Measurements from ENCODE around the gene PEAK3.

PEAK3 gene, protein sequence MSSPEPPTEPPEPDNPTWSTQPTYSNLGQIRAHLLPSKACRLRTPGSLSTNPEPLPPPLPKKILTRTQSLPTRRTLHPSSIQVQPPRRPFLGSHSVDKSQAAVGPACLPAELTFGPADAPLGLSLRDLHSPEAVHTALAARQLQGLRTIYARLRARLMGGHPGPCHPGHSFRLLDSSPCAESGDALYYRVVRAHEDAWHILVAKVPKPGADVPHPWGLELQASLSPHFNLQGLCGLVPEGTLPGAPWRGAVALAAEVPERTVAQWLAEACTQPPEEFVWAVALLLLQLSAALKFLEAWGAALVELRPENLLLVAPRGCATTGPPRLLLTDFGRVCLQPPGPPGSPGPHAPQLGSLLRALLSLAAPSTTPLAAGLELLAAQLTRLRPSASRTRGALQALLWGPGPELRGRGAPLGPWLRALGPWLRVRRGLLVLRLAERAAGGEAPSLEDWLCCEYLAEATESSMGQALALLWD

DNA sequence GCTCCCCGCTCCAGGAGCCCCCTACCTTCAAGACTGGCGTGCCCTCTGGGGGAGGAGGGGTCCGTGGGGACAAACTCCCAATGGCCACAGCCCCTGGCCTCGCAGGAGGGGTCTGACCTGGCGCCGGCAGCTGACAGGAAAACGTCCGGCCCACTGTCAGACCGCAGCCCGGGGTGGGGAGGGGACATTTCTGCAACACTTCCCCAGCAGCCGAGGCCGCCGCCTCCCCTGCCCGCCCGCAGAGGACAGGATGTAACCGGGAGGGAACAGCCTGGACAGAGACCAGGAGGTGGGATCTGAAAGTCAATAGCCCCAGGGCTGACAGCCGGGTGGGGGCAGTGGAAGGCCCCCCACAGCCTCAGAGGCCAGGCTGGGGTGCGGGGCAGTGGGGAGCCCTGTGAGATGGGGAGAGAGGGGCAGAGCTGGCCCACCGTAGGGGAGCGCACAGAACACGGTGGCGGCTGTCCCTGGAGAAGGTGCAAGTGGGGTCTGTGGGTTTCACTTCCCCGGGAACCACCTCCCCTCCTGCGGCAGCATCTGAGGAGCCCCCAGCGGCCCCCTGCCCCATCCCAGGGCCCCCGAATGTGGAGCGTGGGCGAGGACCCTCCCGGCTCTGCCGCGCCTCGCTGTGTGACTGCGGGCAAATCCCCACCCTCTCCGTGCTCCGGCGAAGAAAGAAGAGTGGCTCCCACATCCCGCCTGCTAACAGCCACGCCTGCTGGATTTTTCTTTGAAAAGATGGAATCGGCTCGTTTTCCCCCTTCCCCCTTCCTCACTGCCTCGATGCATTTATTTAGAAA is at the start of gene PEAK3:
PEAK3 (minus strand) TSS at position 114 of the 800 bp plus-strand sequence. CDS start 1,244 bp downstream, outside the sequence.
- DNase-seq, result no peak

DNA sequence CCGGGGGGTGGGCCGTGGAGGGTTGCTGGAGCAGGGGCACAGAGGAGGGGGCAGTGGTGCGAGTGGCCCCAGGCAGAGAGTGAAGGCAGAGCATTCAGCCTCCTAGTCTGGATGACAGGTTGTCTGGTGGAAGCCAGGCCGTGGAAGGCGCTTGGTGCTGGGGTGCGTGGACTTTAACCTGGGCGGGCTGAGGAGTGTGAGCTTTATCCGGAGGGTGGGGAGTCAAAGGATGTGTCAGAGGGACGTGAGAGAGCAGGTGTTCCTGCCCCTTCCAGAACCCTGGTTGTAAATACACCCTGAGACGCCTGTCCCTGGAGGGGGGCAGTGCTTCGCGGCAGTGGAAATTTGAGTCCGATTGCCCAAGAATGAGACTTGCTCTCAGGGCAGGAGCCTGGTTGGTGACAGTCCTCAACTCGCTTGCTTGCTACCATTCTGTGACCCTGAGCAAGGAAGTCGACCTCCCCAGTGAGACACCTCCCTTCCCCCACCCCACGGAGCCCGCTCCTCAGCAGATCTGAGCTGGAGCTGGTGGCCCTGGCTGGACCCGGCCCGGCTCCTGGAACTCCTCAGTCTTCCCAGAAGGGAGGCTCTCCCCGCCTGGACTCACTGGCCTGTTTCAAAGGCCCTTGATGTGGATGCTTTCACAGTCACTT is 48.8 kb upstream of the PEAK3 start:
- DNase-seq, result peak in 1 of 2 experiments; percentile 62

DNA sequence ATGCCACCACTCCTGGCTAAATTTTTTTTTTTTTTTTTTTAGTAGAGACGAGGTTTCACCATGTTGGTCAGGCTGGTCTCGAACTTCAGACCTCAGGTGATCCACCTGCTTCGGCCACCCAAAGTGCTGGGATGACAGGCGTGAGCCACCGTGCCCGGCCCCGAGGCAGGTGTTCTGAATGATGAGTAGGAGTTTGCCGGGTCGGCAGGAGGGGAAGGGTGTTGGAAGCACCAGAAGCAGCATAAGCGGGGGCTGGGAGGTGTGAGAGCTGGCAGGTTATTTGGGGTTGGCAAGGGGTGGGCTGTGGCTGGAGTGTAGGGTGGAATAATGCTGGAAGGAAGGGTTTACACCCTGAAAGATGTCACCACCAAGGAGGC is 48.3 kb upstream of the PEAK3 start:
- DNase-seq, result no peak

DNA sequence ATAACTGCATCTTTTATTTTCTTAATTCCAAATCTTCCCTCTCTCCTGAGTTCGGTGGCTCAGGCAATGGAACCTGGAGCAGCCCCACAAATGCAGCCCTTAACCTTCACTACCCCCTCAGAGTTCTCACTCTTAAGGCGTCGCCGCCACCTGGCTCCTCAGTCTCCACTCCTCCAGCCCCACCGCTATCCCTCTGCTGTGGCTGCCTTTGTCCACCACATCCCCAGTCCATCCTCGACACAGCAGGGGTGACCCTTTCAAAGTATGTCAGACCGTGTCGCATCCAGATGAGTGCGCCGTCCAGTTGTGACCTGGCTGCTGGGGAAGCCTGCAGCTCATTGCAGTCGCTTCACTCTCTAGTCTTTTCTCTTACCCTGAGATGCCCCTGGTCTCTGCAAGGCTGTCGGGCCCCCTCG is 47.5 kb upstream of the PEAK3 start:
- DNase-seq, result no peak

DNA sequence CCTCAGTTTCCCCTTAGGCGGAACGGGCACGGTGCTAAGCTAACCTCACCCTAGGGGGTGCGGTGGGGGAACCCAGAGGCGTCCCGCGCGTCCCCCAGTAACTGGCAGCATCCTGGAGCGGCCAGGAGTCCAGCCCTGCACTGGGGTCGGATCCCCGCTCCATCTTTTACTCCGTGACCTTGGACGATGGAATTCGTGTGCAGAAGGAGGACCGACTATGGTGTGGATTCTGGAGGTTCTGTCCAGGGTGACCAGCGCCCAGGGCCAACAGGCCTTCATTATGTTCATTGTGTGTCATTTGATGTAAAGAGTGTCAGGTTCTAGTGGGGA is 47.1 kb upstream of the PEAK3 start:
- DNase-seq, result no peak

DNA sequence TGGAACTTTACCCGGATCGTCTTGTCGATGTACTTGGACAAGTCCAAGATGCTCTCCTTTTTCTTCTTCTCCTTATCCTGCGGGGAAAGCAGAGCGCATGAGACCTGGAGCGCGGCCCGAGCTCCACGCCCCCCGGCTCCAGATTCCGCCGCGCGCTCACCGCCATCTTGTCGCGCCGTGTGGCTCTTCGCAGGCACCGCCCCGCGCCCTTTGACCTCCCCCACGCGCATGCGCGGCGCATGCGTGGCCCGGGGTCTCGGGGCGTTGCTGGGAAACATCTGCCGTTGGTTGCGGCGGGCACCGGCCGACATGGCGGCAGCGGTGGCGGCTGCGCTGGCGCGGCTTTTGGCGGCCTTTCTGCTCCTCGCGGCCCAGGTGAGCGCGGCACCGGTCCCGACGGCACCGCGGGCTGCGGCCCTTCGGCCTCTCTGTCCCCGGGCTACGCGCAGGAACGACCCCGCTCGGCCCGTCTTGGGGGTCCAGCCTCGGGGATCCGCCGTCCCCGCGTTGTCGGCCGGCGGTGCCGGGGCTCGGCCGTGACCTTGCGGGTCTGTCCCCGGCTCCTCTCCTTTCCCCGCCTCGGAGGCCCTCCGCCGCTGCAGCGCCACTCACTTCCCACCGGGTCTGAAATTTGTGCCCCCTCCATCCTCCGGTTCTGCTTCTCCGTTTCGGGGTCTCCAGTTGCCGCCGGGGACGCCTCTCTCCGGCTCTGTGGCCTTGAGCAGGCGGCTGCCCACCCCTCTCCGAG is 46.6 kb upstream of the PEAK3 start, which contains the start of the genes LSM7 and SPPL2B:
LSM7 (minus strand) TSS at position 186 of the 748 bp plus-strand sequence; CDS start at position 166, 20 bp downstream.
SPPL2B (plus strand) TSS at position 284 of the 748 bp plus-strand sequence; CDS start at position 310, 26 bp downstream.
- DNase-seq, result peak; percentile 87 to 91

DNA sequence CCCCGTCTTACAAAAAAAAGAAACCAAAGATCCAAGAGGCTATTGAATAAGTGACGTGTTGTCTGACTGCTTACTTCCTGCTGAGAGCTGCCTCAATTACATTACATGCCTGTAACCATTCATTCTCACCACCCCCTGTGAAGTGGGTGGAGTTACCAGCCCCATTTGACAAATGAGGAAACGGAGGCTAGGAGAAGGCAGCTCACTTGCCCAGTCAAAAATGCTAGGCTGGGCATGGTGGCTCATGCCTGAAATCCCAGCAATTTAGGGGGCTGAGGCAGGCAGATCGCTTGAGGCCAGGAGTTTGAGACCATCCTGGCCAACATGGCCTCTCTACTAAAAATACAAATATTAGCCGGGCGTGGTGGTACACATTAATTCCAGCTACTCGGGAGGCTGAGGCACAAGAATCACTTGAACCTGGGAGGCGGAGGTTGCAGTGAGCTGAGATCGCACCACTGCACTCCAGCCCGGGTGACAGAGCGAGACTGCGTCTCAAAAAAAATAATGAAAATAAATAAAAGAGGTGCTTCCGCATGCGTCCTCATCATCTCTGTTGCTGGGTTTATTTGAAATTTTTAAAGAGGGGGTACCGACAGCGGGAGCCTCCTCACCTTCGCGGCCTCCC is 45.9 kb upstream of the PEAK3 start:
- peak; percentile 70 to 86 for DNase-seq

DNA sequence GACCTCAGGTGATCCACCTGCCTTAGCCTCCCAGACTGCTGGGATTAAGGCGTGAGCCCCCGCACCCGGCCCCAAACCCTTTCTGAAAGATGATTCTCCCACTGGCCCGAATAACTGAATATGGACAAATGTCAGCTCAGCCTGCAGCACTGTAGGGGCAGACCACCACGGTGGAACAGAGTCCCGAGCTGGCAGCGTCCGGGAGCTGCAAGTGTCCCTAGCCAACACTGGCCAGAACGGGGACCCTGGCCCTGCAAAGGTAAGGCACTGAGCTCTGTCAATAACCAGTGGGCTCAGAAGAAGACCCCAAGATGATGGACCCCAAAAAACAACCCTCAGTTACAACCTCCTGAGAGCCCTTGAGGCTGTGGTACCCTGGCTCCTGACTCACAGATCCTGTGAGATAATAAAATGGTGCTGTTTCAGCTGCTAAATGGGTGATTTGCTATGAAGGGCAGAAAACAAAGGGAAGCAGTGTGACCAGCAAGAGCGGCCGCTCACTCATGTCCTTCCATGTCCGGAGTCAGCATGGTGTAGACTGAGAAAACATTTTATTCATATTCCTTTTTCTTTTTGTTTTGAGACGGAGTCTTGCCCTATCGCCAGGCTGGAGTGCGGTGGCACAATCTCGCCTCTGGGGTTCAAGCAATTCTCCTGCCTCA is 44.9 kb upstream of the PEAK3 start:
- DNase-seq, result no peak

DNA sequence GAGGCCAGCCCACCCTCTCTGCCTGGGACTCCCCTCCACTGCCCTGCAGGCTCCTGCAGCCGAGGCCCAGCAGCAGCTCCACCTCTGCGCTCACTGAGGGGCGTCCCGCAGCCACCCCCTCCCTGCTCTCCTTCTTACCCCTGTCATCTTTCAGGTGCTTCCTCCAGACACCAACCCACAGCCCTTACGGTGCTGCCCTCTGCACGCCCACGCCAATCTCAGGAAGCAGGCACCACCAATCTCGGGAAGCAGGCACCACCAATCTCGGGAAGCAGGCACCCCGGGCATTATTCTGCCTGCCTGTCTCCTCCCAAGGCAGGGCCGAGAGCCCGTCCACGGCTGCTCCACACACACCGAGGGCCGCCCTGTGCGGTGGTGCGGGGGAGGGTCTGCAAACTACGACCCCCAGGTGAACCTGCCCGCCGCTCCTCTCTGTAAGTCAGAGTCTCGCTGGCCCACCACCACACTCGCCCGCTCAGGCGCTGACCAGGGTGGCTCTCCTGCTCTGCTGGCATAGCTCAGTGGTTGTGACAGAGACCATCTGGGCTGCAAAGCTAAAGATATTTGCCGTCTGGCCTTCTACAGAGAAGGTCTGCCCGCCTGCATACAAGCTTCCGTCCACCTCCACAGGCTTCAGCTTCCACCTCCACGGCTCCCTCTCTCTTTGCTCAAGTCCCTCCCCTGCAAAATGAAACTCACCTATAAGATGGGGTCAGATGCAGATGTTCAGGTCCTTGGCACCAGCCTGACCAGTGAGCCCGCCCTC is 43.5 kb upstream of the PEAK3 start:
- DNase-seq, result no peak

DNA sequence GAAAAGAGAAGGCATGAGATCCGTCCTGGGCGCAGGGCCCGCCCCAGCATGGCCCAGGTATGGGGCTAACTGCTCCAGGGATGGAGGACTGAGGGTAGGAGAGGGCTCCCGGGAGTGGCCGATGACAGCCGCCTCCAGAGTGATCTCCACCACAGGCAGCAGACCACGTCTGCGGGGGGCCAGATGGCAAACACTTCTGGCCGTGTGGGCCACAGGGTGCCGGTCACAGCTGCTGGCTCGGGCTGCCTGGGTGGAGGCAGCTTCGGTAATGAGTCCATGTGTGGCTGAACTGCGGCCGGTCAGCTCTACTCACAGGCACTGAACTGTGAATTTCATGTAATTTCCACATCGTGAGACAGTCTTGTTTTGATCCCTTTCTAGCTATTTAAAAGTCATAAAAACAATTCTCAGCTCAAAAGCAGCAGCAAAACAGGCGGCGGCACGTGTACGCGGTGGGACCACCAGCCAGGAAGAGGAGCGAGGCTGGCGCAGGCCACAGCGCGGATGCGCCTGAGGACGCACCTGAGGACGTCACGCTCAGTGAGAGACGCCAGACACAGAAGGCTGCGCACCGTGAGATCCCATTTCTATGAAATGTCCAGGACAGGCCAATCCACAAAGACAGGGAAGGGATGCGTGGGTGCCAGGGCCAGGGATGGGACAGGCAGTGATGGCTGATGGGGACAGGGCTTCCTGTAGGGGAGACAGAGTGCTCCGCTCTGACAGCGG is 42.4 kb upstream of the PEAK3 start:
- no peak for DNase-seq

DNA sequence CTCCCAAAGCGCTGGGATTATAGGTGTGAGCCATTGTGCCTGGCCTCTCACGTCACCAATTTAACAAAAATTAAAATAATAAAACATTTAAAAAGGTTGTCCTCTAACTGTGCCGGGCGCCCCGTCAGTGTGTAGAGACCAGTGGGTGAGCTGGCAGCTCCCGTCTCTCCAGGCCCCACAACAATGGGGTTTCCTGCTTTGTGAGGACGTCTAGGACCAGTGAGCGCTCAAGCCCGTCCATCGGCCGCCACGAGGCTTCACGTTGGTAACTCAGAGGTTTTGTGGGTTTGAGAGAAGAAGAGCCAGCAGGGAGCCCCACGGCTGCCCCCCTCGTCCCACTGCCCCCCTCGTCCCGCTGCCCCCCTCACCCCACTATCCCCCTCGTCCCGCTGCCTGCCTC is 41.7 kb upstream of the PEAK3 start:
- DNase-seq, result no peak

DNA sequence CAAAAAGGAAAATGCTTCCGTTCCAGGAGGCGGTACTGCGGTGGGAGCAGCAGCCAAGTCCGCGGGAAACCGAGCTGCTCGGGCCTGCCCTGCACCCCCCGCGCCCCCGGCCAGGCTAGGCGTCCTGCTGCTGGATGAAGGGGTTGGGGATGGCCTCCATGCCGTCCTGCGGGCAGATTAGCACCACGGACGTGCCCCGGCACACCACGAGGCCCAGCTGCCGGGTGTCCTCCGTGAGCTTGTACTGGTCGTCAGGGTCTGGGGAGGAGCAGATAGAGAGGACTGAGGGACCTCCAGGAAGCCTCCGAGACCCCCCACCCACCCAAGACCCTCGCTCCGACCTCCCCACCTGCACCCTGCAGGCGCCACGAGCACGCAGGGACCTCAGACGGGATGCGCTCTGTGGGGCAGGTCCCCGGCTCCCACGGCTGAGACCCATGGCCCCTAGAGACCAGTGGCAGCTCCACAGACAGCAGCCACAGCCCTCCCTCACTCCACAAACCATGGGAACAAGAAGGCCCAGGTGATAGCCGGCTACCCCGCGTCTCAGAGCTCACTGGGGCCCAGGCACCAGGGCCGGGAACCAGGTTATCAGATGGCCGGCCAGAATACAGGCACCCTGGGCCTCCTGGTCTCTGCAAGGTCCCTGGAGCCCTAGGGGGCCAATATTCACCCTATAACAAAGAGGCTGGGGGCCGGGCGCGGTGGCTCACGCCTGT is 39.7 kb upstream of the PEAK3 start:
- DNase-seq, result no peak

DNA sequence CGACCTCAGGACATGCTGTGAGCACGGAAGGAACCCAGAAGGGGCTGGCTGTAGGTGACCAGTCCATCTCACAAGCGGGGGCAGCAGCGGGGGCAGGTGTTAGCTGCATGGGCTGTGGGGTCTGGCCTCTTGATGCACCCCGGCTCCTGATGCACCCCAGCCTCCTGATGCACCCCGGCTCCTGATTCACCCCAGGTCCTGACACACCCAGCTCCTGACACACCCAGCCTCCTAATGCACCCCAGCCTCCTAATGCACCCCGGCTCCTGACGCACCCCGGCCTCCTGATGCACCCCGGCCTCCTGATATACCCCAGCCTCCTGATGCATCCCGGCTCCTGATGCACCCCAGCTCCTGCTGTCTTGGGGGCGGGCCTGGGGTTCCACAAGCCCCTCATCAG is 39.0 kb upstream of the PEAK3 start:
- no peak for DNase-seq

DNA sequence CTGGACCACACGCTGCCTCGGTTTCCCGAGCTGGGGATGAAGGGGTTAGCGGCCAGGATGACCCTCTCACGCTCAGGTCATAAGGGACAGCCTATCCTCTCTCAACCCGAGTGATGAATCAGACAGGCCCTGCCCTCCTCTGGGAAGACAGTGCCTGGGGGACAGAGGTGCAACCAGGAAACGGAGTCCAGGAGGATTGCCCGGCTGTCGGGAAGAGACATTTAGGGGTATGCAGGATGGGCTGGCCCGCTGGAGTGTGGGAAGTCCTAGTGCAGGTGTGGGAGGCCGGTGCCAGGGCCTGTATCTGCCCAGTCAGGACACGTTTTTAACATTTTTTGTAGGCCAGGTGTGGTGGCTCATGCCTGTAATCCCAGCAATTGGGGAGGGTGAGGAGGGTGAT is 38.1 kb upstream of the PEAK3 start:
- no peak for DNase-seq

DNA sequence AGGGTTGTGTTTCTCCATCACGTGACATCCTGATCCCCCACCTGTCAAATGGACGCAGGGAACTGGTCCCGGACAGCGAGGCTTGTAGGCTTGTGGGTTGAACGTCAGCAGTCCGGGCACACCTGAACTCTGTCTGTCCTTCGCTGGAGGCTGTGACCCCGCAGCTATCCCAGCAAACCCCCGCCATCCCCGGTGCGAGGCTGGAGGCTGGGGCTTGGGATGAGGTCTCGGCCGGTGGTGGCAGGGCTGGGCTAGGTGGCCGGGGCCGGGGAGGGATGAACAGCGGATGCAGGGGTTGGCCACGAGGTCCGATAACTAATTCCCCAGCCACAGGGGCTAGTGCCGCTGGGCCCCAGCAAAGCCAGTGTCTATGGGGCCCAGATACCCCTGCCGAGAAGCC is 37.6 kb upstream of the PEAK3 start:
- DNase-seq, result no peak

DNA sequence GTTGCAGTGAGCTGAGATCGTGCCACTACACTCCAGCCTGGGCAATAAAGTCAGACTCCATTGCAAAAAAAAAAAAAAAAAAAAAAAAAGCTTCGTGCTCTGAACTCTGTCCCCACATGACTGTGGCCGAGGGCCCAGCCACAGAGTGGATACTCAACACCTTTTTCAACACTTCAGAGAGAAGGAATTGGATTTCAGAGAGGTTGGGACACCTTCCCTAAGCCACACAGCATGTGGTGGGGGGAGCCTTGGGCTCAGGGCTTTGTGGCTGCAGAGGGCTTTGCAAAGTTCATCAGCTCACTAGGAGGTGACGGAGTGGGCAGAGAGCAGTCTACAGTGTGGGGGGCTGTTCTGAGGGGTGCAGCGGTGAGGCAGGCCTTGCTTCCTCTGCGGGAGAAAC is 36.9 kb upstream of the PEAK3 start:
- DNase-seq, result no peak

DNA sequence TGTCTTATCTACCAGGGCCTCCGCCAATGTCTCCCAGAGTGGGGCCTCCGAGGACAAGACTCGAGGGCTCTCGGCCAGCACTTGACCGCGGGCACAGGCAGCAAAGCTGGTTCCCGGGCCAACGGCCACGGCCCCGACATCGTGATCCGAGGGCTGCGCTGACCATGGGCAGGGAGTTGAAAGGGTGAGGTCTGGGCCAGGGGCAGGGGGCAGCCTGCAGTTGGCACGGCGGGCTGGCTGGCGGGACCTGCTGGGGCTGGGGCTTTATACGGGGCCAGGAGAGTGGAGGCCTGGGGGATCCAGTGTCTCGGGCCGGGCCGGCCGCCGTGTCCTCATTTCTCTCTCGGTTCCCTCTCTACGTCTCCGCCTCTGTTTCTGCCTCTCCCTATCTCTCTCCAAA is 35.8 kb upstream of the PEAK3 start:
- no peak for DNase-seq

DNA sequence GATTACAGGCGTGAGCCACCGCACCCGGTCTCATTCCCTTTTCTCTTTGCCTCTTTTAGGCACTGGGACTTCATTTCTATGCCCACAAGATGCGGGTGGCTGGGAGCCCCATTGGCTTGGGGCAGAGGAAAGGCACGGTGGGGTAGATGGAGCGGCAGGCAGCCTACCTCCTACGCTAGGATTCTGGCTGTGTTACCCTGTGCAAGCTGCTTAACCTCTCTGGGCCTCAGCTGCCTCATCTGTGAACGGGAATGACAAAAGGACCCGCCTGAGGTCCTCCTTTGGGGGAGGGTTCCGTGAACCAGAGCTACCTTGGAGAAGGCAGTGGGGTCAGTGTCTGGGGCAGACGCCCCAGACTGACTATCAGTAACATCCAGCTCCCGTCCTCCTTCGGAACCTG is 35.3 kb upstream of the PEAK3 start:
- no peak for DNase-seq

DNA sequence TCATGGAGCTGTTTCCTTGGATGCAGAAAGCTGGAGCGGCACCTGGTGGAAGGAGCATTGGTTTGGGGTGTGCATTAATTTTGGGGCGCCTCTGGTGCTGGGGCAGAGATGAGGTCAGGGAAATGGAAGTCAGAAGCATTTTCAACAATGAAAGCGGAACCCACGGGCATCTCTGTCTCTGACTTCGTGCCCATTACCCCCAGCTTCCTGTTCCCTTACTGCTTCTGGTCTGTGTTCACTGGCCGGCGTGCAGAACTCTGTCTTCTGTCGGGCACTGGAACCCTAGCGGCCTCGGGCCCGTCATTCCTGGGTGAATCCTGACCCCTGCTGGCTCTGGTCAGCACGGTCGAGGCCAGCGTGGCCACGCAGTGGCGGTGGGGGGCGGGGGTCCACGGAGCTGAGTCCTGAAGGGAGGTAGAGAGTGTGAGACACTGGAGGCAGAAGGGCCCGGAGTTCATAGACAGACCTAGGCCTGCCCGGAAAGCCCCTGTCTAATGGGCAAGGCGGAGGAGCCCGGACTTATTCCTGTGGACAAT is 33.9 kb upstream of the PEAK3 start:
- no peak for DNase-seq
